Cardiac septum (tissue), 1 donor: ENCODE results near the gene TDRD10. TPM values are rescaled to one million over a fixed set of nuclear protein-coding genes. Genes with fewer than 3 reads are reported as not detected.

Source experiments
- DNase-seq: peaks from one replicate; pipeline ENCODE4 v3.0.0-alpha.2; 2020; ENCODE audit warnings: low spot score
- intact Hi-C: fragments of 100-400 bp; cut with DNase I; formaldehyde crosslinking; loops from one replicate; pipeline ENCODE4 v1.14.0; 2022
- long read RNA-seq: library from polyadenylated mRNA; unstranded; transcript quantifications from one replicate; pipeline ENCODE4 v2.0.0, GENCODE V29; 2021
- total RNA-seq: library from RNA; stranded (reverse); fragmentation: NEBNext Ultra II Directional; extraction: Animal tissue kit (Norgen Biotek cat#: 25700); gene quantifications from one replicate; pipeline ENCODE4 v1.2.1, GENCODE V29; 2021
- donor health status: DM: no; HTN: no; CAD: no.

Gene TDRD10
- 5.0 TPM for total RNA-seq
- long read RNA-seq, partial matches to known transcripts: 0 of 2 reads
- long read RNA-seq, other reads (novel, unspliced or antisense): 1 of 2 reads

- peak; percentile 81 for DNase-seq
- intact Hi-C loops: loop anchor here (1.0 kb wide), 1 partner anchor 18 kb away; no protein-coding TSS in a partner anchor
Measured at GRCh38 chr1:154502066-154502743, at the start of gene TDRD10, which contains the start of gene SHE. TSS of gene TDRD10 (plus strand) at chr1:154502219. CDS start at chr1:154506904, 4,685 bp downstream. TSS of gene SHE (minus strand) at chr1:154502412. CDS start at chr1:154502026, 386 bp downstream.

- intact Hi-C loops: no loop called here
- no peak for DNase-seq
Measured at GRCh38 chr1:154453161-154453560, 48.9 kb upstream of the TDRD10 start.

- intact Hi-C loops: no loop called here
- DNase-seq: no peak
Measured at GRCh38 chr1:154453574-154454352, 48.3 kb upstream of the TDRD10 start.

- intact Hi-C loops: no loop called here
- peak; percentile 64 for DNase-seq
Measured at GRCh38 chr1:154454386-154455120, 47.5 kb upstream of the TDRD10 start.

- DNase-seq: peak; percentile 76
- intact Hi-C loops: no loop called here
Measured at GRCh38 chr1:154456631-154457030, 45.4 kb upstream of the TDRD10 start.

- intact Hi-C loops: no loop called here
- DNase-seq: peak; percentile 43
Measured at GRCh38 chr1:154459080-154459479, 42.9 kb upstream of the TDRD10 start.

- peak; percentile 62 for DNase-seq
- intact Hi-C loops: loop anchor here (5.0 kb wide), 1 partner anchor 58 kb away; no protein-coding TSS in a partner anchor
Measured at GRCh38 chr1:154460695-154461260, 41.2 kb upstream of the TDRD10 start.

GRCh38 chr1:154463512-154463990 is 38.5 kb upstream of the TDRD10 start:
- peak; percentile 56 for DNase-seq
- intact Hi-C loops: loop anchor here (5.0 kb wide), 1 partner anchor 61 kb away; no protein-coding TSS in a partner anchor

- peak; percentile 35 for DNase-seq
- intact Hi-C loops: no loop called here
Measured at GRCh38 chr1:154465621-154466195, 36.3 kb upstream of the TDRD10 start.

GRCh38 chr1:154466206-154466605 is 35.8 kb upstream of the TDRD10 start:
- no peak for DNase-seq
- intact Hi-C loops: no loop called here

- no peak for DNase-seq
- intact Hi-C loops: no loop called here
Measured at GRCh38 chr1:154466921-154467417, 35.0 kb upstream of the TDRD10 start.

- intact Hi-C loops: no loop called here
- peak; percentile 27 for DNase-seq
Measured at GRCh38 chr1:154467434-154468102, 34.5 kb upstream of the TDRD10 start.

- peak; percentile 43 for DNase-seq
- intact Hi-C loops: no loop called here
Measured at GRCh38 chr1:154468535-154469250, 33.3 kb upstream of the TDRD10 start.

- DNase-seq: peak; percentile 38
- intact Hi-C loops: no loop called here
Measured at GRCh38 chr1:154469844-154470560, 32.0 kb upstream of the TDRD10 start.

- DNase-seq: peak; percentile 15
- intact Hi-C loops: no loop called here
Measured at GRCh38 chr1:154471304-154471703, 30.7 kb upstream of the TDRD10 start.

- DNase-seq: no peak
- intact Hi-C loops: no loop called here
Measured at GRCh38 chr1:154474802-154475201, 27.2 kb upstream of the TDRD10 start.

- DNase-seq: no peak
- intact Hi-C loops: no loop called here
Measured at GRCh38 chr1:154476791-154477190, 25.2 kb upstream of the TDRD10 start.
